ENCODE data around the gene AQP12B.

Gene AQP12B

DNA sequence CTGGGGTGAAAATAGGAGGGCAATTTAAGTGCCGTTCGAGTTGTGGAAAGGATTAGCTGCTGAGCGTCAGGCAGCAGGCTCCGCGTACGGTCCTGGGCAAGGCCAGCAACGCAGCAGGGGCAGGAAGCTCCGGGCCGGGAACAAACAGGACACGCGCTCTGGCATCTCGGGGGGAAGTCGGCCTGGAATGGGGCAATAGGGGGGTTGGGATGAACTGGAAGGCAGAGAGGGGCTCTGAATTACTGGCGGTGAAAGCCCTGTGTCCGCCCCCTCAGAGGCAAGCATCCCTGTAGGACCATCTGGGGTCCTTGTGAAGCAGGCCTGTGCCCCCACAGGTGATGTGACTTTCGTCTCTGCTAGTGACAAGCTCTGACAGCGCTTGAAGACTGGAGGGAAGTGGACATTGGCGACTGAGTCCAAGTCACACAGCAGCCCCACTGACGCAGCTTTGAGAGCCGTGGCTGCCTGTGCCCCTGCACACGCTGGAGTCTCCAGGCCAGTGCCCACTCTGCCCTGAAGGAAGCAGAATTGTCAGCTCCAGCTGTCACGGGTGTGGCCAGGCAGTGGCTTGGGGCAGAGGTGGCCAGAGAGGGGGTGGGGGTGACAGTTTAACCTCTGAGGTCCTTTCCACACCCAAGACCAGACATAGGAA is 35.1 kb downstream of the AQP12B start:
- no peak for ATAC-seq (ENCODE audit: low read depth)
- peaks cover 52% of the 10 kb centered on the region for H3K27me3 ChIP-seq (ENCODE audit: insufficient read depth, poor library complexity, severe bottlenecking)
- H3K9me3 ChIP-seq (ENCODE audit: severe bottlenecking), result no peaks in the 10 kb centered on the region
- H3K4me3 ChIP-seq (ENCODE audit: severe bottlenecking), result no peak overlapping the region
- no peaks in the 10 kb centered on the region for H3K4me1 ChIP-seq (ENCODE audit: insufficient read depth, poor library complexity, severe bottlenecking)
- H3K27ac ChIP-seq (ENCODE audit: poor library complexity, severe bottlenecking), result no peak overlapping the region
- DNase-seq (ENCODE audit: low spot score), result no peak
- H3K36me3 ChIP-seq (ENCODE audit: low read depth), result no peaks in the 10 kb centered on the region
- no peak for TF ChIP-seq CTCF (IDR thresholded peaks at IDR 0.05; ENCODE audit: poor library complexity, severe bottlenecking)

DNA sequence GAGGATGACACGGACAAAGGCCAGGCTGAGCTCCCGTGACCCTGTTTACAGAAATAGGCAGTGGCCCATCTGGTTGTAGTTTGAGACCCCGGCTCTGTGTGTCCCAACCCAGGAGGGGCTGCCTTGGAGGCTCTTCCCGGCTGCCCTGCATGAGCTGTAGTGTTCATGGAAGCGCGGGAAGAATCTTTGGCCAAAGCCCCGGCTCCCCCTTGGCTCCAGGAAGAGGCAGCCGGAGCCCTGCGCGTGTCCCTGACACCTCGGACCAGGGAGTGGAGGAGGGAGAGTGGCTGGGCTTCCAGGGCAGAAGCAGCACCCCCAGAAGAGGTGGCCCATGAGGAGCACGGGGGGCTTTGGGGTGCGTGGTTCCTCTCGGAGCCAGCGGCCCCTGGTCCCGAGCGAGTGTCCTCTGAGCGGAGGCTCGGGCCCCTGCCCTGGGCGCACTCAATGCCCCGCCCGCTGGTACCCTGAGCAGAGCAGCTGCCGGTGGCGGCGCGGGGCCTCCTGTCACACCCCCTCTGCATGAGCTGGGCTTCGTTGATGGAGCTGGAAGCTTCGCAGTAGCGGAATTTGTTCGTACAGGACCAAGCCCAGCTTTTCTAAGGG is 35.7 kb downstream of the AQP12B start:
- DNase-seq (ENCODE audit: low spot score) (no peak), ATAC-seq (ENCODE audit: low read depth) (no peak)
- Histone ChIP-seq H3K4me1 (ENCODE audit: insufficient read depth, poor library complexity, severe bottlenecking) (no peaks in the 10 kb centered on the region), H3K4me3 (ENCODE audit: severe bottlenecking) (no peak overlapping the region), H3K27ac (ENCODE audit: poor library complexity, severe bottlenecking) (no peak overlapping the region), H3K27me3 (ENCODE audit: insufficient read depth, poor library complexity, severe bottlenecking) (peaks cover 52% of the 10 kb centered on the region), H3K9me3 (ENCODE audit: severe bottlenecking) (no peaks in the 10 kb centered on the region), H3K36me3 (ENCODE audit: low read depth) (no peaks in the 10 kb centered on the region)
- TF ChIP-seq CTCF (IDR thresholded peaks at IDR 0.05; ENCODE audit: poor library complexity, severe bottlenecking), result no peak

GRCh38 chr2:240646176-240646899 is 36.3 kb downstream of the AQP12B start:
- no peaks in the 10 kb centered on the region for H3K4me1 ChIP-seq (ENCODE audit: insufficient read depth, poor library complexity, severe bottlenecking)
- H3K36me3 ChIP-seq (ENCODE audit: low read depth), result no peaks in the 10 kb centered on the region
- no peak for TF ChIP-seq CTCF (IDR thresholded peaks at IDR 0.05; ENCODE audit: poor library complexity, severe bottlenecking)
- no peaks in the 10 kb centered on the region for H3K9me3 ChIP-seq (ENCODE audit: severe bottlenecking)
- no peak overlapping the region for H3K27ac ChIP-seq (ENCODE audit: poor library complexity, severe bottlenecking)
- no peak overlapping the region for H3K4me3 ChIP-seq (ENCODE audit: severe bottlenecking)
- H3K27me3 ChIP-seq (ENCODE audit: insufficient read depth, poor library complexity, severe bottlenecking), result peaks cover 52% of the 10 kb centered on the region
- ATAC-seq (ENCODE audit: low read depth) (no peak), DNase-seq (ENCODE audit: low spot score) (no peak)

DNA sequence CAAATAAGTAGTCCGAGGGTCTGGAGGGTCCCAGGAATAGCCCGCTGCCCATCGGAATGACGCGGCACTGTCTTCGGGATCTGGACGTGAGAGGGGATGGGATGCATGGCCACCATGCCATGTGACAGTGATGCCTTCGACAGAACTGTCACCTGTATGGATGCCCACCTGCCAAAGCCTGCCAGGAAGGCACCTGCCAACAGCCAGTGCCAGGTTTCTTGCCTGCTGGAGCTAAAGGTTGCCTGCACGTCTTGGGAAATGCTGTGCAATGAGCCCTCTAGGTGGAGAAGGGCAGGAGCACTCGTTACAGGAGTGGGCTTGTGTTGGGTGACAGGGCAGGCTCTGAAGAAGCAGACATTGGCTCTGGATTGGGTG is 36.9 kb downstream of the AQP12B start:
- Histone ChIP-seq H3K9me3 (ENCODE audit: severe bottlenecking) (no peaks in the 10 kb centered on the region), H3K4me1 (ENCODE audit: insufficient read depth, poor library complexity, severe bottlenecking) (no peaks in the 10 kb centered on the region), H3K27me3 (ENCODE audit: insufficient read depth, poor library complexity, severe bottlenecking) (peaks cover 48% of the 10 kb centered on the region), H3K27ac (ENCODE audit: poor library complexity, severe bottlenecking) (no peak overlapping the region), H3K36me3 (ENCODE audit: low read depth) (no peaks in the 10 kb centered on the region), H3K4me3 (ENCODE audit: severe bottlenecking) (no peak overlapping the region)
- DNase-seq (ENCODE audit: low spot score) (no peak), ATAC-seq (ENCODE audit: low read depth) (no peak)
- TF ChIP-seq CTCF (IDR thresholded peaks at IDR 0.05; ENCODE audit: poor library complexity, severe bottlenecking), result no peak

GRCh38 chr2:240645346-240645745 is 37.3 kb downstream of the AQP12B start:
- DNase-seq (ENCODE audit: low spot score), result no peak
- Histone ChIP-seq H3K36me3 (ENCODE audit: low read depth) (no peaks in the 10 kb centered on the region), H3K9me3 (ENCODE audit: severe bottlenecking) (no peaks in the 10 kb centered on the region), H3K4me3 (ENCODE audit: severe bottlenecking) (no peak overlapping the region), H3K4me1 (ENCODE audit: insufficient read depth, poor library complexity, severe bottlenecking) (no peaks in the 10 kb centered on the region), H3K27ac (ENCODE audit: poor library complexity, severe bottlenecking) (no peak overlapping the region), H3K27me3 (ENCODE audit: insufficient read depth, poor library complexity, severe bottlenecking) (peaks cover 46% of the 10 kb centered on the region)
- ATAC-seq (ENCODE audit: low read depth), result no peak
- no peak for TF ChIP-seq CTCF (IDR thresholded peaks at IDR 0.05; ENCODE audit: poor library complexity, severe bottlenecking)

All from RWPE2 (cell line).